ENCODE data around the gene MAEA. TPM values are rescaled to one million over a fixed set of nuclear protein-coding genes. Genes with fewer than 3 reads are reported as not detected.

Gene MAEA
- total RNA-seq, 2 donors from 2014 or later: 76.0 to 110 TPM

GRCh38 chr4:1354136-1354982, 64.7 kb downstream of the MAEA start:
- intact Hi-C loops (cut with DNase I): loop anchor here (2.0 kb wide), 1 partner anchor 374 kb away; no protein-coding TSS in a partner anchor
- Histone ChIP-seq H3K4me3 (no peak overlapping the region), H3K36me3 (peaks cover 0 to 6% of the 10 kb centered on the region in 2 donors), H3K9me3 (no peaks in the 10 kb centered on the region), H3K27ac (no peak overlapping the region), H3K4me1 (replicated peaks) (no peaks in the 10 kb centered on the region), H3K27me3 (replicated peaks; ENCODE audit: insufficient read depth) (no peaks in the 10 kb centered on the region)
- WGBS: 89% methylated on average over 31 of the region's 36 CpGs
- no peak for DNase-seq (ENCODE audit: low spot score)
- no peak for TF ChIP-seq POLR2A (IDR thresholded peaks at IDR 0.05)
- no peak for TF ChIP-seq POLR2AphosphoS5 (IDR thresholded peaks at IDR 0.05)
- TF ChIP-seq, protein P1, sequence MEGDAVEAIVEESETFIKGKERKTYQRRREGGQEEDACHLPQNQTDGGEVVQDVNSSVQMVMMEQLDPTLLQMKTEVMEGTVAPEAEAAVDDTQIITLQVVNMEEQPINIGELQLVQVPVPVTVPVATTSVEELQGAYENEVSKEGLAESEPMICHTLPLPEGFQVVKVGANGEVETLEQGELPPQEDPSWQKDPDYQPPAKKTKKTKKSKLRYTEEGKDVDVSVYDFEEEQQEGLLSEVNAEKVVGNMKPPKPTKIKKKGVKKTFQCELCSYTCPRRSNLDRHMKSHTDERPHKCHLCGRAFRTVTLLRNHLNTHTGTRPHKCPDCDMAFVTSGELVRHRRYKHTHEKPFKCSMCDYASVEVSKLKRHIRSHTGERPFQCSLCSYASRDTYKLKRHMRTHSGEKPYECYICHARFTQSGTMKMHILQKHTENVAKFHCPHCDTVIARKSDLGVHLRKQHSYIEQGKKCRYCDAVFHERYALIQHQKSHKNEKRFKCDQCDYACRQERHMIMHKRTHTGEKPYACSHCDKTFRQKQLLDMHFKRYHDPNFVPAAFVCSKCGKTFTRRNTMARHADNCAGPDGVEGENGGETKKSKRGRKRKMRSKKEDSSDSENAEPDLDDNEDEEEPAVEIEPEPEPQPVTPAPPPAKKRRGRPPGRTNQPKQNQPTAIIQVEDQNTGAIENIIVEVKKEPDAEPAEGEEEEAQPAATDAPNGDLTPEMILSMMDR (IDR thresholded peaks at IDR 0.05): no peak

GRCh38 chr4:1354983-1355275, 65.2 kb downstream of the MAEA start:
- no peaks in the 10 kb centered on the region for H3K4me1 ChIP-seq (replicated peaks)
- H3K9me3 ChIP-seq: no peaks in the 10 kb centered on the region
- no peak for DNase-seq (ENCODE audit: low spot score)
- WGBS: 90% methylated on average over 18 of the region's 18 CpGs
- TF ChIP-seq POLR2A (IDR thresholded peaks at IDR 0.05): no peak
- TF ChIP-seq POLR2AphosphoS5 (IDR thresholded peaks at IDR 0.05): no peak
- TF ChIP-seq, protein P1 (IDR thresholded peaks at IDR 0.05): no peak
- intact Hi-C loops (cut with DNase I): loop anchor here (2.0 to 5.0 kb wide), 2 partner anchors 277 to 374 kb away; no protein-coding TSS in a partner anchor
- H3K27ac ChIP-seq: no peak overlapping the region
- H3K36me3 ChIP-seq: peaks cover 0 to 6% of the 10 kb centered on the region in 2 donors
- no peaks in the 10 kb centered on the region for H3K27me3 ChIP-seq (replicated peaks; ENCODE audit: insufficient read depth)
- H3K4me3 ChIP-seq: no peak overlapping the region

GRCh38 chr4:1355378-1355777, 65.7 kb downstream of the MAEA start:
- Histone ChIP-seq H3K27me3 (replicated peaks; ENCODE audit: insufficient read depth) (no peaks in the 10 kb centered on the region), H3K36me3 (peaks cover 0 to 6% of the 10 kb centered on the region in 2 donors), H3K4me1 (replicated peaks) (no peaks in the 10 kb centered on the region), H3K4me3 (no peak overlapping the region), H3K9me3 (no peaks in the 10 kb centered on the region), H3K27ac (no peak overlapping the region)
- intact Hi-C loops (cut with DNase I): loop anchor here (2.0 to 5.0 kb wide), 2 partner anchors 277 to 373 kb away; no protein-coding TSS in a partner anchor
- DNase-seq (ENCODE audit: low spot score): no peak
- TF ChIP-seq, protein P1 (IDR thresholded peaks at IDR 0.05): no peak
- TF ChIP-seq POLR2A (IDR thresholded peaks at IDR 0.05): no peak
- TF ChIP-seq POLR2AphosphoS5 (IDR thresholded peaks at IDR 0.05): no peak
- 90% methylated on average over 13 of the region's 14 CpGs for WGBS

- no peaks in the 10 kb centered on the region for H3K27me3 ChIP-seq (replicated peaks; ENCODE audit: insufficient read depth)
- 54% methylated on average over 28 of the region's 28 CpGs for WGBS
- peaks cover 0 to 6% of the 10 kb centered on the region in 2 donors for H3K36me3 ChIP-seq
- no peaks in the 10 kb centered on the region for H3K4me1 ChIP-seq (replicated peaks)
- intact Hi-C loops (cut with DNase I): loop anchor here (5.0 kb wide), 1 partner anchor 276 kb away; no protein-coding TSS in a partner anchor
- H3K27ac ChIP-seq: no peak overlapping the region
- TF ChIP-seq POLR2A (IDR thresholded peaks at IDR 0.05) (no peak), POLR2AphosphoS5 (IDR thresholded peaks at IDR 0.05) (no peak)
- TF ChIP-seq, protein P1 (IDR thresholded peaks at IDR 0.05): peak; percentile 43 to 82 (median 74)
- H3K4me3 ChIP-seq: no peak overlapping the region
- H3K9me3 ChIP-seq: no peaks in the 10 kb centered on the region
- DNase-seq (ENCODE audit: low spot score): peak; percentile 38
Measured at GRCh38 chr4:1356181-1356998, 66.7 kb downstream of the MAEA start.
